ENCODE measurements around the gene AGTRAP.

AGTRAP gene

DNA sequence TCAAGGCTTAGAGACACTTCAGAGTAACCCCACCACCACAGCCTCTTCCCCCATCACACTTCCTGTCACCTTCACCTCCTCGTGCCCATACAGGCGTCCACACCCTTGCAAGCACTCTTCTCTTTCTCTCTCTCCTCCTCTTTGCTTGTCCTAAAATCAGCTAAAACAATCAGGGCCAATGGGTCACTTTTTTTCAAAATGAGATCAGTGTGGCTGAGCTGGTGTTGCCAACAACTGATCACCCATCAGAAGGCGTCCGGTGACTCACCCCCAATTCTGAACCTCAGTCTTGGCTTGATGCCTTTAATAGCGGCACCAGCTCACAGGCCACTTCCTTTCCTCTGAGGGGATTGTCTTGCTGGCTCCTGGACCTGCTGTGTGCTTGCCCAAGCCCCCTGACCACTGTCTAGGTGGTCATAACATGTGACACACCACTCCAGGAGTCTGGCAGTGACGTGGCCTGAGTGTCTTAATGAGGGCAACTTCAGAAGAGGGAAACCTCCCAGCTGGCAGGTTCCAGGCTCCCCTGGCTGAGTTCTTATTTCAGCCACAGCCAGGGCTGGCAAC is 42.8 kb upstream of the AGTRAP start:
- DNase-seq (ENCODE audit: extremely low read depth, low read depth) = peak; percentile 52
- TF ChIP-seq CTCF (IDR thresholded peaks at IDR 0.05; ENCODE audit: low read depth, low read length, missing control alignments) = no peak
- no peak overlapping the region for H3K4me3 ChIP-seq (replicated peaks; ENCODE audit: low read depth, low read length)

- TF ChIP-seq CTCF (IDR thresholded peaks at IDR 0.05; ENCODE audit: low read depth, low read length, missing control alignments) = no peak
- no peak overlapping the region for H3K4me3 ChIP-seq (replicated peaks; ENCODE audit: low read depth, low read length)
- no peak for DNase-seq (ENCODE audit: extremely low read depth, low read depth)
Observed at GRCh38 chr1:11693917-11694316, 42.0 kb upstream of the AGTRAP start.

- TF ChIP-seq CTCF (IDR thresholded peaks at IDR 0.05; ENCODE audit: low read depth, low read length, missing control alignments) = no peak
- H3K4me3 ChIP-seq (replicated peaks; ENCODE audit: low read depth, low read length) = no peak overlapping the region
- DNase-seq (ENCODE audit: extremely low read depth, low read depth) = no peak
Observed at GRCh38 chr1:11695861-11696260, 40.1 kb upstream of the AGTRAP start.

DNA sequence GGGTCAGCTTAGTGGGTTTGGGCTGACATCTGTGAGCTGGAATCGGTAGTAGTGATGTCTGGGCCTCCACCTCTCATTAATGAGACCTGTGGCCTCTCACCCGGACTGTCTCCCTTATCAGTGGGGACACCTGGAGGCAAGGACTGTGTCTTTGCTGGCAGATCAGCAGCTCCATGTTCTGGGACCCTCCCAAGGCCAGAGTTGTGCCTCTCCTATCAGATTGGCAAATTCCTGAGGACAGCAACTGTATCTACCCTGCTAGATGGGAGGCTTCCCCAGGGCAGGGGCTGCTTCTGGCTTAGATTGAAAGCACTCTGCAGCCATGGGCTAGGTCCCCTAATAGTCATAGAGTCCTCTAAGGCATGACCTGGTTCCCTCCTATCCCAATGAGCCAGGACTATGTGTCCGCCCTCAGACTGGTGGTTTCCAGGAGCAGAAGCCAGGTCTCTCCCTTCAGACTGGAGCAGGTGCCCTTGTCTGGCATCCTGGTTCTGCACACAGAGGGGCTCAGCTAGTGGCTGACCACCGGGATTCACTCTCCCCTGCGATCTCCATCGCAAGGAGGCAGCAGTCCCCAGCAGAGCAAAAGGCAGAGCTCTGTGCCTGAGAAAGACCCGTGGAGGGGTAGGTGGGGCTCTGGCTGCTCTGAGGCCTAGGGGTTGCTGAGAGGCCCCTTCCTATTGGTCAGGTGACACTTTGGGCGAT is 38.6 kb upstream of the AGTRAP start:
- no peak for DNase-seq (ENCODE audit: extremely low read depth, low read depth)
- TF ChIP-seq CTCF (IDR thresholded peaks at IDR 0.05; ENCODE audit: low read depth, low read length, missing control alignments) = no peak
- H3K4me3 ChIP-seq (replicated peaks; ENCODE audit: low read depth, low read length) = no peak overlapping the region

GRCh38 chr1:11697893-11698210 is 38.1 kb upstream of the AGTRAP start:
- DNase-seq (ENCODE audit: extremely low read depth, low read depth) = no peak
- H3K4me3 ChIP-seq (replicated peaks; ENCODE audit: low read depth, low read length) = no peak overlapping the region
- TF ChIP-seq CTCF (IDR thresholded peaks at IDR 0.05; ENCODE audit: low read depth, low read length, missing control alignments) = no peak

GRCh38 chr1:11700601-11701467 is 35.1 kb upstream of the AGTRAP start:
- no peak for DNase-seq (ENCODE audit: extremely low read depth, low read depth)
- TF ChIP-seq CTCF (IDR thresholded peaks at IDR 0.05; ENCODE audit: low read depth, low read length, missing control alignments) = no peak
- H3K4me3 ChIP-seq (replicated peaks; ENCODE audit: low read depth, low read length) = no peak overlapping the region
